NCI-H2227 (cell line): ENCODE results near the gene FXYD1.
"Not testable (repeated sequence)": the region's sequence is repeated elsewhere in the genome, so short reads cannot be mapped to it uniquely, and the experiment has no call there.

Source experiments
- DNase-seq: peaks from one replicate; lab custom pipeline; 2025; ENCODE audit not compliant: unreplicated experiment; lab: John Stamatoyannopoulos, UW

FXYD1 gene

DNA sequence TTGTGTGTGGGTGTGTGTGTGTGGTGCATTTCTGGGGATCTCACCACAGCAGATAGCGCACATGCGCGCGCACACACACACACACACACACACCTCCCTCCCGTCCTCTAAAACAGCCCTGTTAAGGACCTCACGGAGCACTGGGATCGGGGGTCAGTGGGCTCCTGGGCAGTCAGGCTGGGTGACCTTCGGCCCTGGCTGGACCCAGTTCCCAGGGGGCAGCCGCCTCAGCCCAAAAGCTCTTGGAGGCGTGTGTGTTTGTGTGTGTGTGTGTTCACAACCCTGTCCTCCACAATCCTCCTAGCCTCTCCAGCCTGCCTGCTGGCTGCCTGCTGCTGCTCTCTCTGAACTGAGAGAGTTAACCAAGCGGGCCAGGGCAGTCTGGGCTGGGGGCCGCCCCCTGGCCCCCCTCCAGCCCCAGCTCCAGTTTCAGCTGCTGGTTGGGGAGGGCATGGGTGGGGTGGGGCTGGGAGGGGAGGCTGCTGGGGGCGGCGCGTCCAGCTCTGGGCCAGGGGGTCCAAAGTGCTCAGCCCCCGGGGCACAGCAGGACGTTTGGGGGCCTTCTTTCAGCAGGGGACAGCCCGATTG lies at the start of gene FXYD1:
TSS of gene FXYD1 (plus strand) at position 520 of the 588 bp plus-strand sequence. CDS start 1,256 bp downstream, outside the sequence.
- no peak for DNase-seq

DNA sequence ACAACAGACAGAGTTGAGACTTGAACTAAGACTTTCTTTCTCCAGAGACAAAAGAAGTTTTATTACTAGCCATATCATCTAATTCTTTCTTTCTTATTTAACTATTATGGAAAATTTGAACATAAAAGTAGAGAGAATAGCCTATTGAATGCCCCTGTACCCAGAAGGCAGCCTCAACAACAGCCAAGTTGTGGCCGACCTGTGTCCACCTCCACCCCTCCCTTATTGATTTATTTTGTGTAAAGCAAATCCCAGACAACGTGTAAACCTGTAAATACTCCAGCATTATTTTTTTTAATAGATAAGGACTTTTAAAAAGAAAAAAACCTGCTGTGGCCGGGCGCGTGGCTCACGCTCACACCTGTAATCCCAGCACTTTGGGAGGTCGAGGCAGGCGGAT lies 49.1 kb upstream of the FXYD1 start:
- no peak for DNase-seq

DNA sequence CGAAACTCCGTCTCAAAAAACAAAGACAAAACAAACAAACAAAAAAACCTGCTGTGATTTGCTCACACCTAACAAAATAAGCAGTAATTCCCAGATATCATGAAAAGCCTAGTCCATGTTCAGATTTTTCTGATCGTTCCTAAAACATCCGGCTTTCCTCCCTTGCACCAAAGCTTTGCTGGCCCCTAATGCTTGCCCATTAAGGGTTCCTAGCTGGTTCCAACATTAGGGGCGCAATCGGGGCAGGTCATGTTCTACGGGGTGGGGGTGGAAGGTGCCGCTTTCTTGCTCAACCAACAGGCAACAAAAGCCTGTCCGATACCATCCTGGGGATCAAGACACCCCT lies 48.5 kb upstream of the FXYD1 start:
- DNase-seq = no peak

DNA sequence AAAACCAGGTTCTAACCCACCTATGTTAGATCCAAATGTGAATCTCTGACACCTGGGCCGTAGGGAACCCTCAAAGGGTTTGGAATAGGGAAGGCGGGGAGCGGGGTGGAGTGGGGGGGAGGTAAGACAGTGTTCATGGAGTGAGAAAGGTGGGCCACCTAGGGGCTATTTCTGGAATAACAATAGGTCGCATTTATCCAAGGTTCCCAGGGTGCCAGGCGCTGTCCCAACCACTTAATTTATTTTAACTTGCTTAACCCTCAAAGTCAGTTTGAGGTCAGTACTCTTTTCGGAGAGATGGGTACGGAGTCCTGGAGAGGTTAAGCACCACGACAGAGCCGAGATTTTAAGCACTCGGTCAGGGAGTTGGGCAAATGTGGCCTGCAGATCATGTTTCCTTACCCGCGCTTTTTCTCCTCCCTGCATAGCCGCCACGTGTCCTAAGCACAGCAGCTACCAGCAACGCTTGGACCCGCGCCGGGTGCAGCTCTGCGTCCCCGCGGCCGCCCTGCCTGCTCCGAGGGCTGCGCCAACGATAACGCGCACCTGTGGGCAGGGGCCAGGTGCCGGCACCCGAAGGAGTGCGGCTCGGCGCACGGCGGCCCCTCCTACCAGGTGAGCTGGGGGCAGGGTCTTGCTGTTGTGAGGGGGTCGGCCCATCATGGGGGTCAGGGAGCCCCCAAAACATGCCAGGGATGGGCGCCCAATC lies 48.0 kb upstream of the FXYD1 start:
- DNase-seq = peak; percentile 83

DNA sequence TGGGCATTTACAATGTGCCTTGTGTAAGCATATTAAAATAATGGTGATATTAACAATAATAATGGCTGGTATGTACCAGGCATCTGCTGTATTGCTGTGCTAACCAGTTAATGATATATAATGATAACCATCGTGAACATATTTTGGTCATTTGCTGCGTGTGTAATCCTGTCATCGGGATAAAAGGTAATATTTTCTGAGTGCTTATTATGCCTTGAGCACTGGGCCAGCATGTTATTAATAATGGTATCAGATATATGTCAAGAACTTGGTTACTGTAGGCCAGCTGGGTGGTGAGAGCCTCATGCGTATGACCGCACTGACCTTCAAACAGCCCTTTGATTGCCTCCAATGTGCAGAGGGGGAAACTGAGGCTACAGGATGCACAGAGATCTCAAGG lies 45.2 kb upstream of the FXYD1 start:
- peak; percentile 57 for DNase-seq

DNA sequence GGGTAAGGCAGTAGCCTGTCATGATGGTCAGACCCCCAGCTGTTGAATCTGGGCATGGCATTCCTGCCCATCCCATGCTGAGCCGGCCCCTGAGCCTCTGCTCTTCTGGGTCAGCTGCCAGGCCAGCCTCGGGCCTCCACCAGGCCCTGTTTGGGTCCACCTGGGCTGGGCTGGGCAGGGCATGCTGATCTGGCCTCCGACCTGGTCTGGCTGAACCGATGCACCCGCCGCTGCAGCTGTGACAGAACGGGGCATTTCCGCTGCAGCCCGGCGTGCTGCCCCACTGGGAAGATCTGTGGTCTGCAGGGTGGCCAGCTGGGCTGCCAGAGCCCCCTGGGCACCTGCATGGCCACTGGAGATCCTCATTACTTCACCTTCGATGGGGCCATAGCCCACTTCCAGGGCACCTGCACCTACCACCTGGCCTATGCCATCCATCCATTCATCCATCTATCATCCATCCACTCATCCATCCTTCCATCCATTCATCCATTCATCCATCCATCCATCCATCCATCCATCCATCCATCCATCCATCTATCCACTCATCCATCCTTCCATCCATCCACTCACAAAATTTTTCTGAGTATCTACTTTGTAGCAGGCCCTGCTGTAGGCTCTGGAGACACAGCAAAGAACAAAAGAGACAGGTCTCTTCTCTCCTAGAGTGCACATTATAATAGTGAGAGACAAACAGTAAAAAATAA lies 44.5 kb upstream of the FXYD1 start:
- no peak for DNase-seq

DNA sequence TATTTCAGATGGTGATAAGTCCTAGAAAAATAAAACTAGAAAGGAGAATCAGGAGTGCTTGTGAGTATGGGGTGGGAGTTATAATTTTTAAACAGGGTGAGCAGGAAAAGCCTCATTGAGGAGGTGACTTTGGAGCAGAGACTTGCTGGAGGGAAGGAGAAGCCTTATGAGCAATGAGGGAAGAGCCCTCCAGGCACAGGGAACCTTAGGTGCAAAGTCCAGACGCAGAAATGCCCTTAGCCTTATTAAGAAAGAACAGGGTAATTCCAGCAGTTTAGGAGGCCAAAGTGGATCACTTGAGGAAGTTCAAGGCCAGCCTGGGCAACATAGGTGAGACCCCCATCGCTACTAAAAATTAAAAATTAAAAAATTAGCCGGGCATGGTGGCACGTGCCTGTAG lies 44.0 kb upstream of the FXYD1 start:
- DNase-seq = no peak

DNA sequence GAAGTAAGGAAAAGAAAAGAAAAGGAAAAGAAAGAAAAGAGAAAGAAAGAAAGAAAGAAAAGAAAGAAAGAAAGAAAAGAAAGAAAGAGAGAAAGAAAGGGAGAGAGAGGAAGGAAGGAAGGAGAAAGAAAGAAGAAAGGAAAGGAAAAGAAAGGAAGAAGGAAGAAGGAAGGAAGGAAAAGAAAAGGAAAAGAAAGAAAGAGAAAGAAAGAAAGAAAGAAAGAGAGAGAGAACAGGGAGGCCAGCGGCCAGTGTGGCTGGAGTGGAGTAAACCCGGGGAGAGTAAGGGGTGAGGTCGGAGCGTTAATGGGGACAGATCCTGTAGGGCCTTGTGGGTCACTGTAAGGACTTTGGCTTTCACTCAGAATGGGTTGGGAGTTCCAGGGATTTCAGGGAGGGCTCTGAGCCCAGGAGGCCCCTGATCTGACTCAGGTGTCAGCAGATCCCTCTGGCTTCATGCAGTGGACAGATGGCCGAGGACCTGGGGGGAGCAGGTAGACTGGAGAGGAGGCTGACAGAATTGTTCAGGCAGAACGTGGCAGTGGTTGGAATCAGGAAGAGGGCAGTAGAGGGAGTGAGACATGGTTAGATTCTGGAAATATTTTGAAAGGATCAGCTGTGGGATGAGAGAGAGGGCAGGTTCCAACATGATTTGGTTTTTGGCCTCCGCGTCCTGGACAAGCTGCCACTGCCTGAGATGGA lies 42.8 kb upstream of the FXYD1 start:
- no peak for DNase-seq

DNA sequence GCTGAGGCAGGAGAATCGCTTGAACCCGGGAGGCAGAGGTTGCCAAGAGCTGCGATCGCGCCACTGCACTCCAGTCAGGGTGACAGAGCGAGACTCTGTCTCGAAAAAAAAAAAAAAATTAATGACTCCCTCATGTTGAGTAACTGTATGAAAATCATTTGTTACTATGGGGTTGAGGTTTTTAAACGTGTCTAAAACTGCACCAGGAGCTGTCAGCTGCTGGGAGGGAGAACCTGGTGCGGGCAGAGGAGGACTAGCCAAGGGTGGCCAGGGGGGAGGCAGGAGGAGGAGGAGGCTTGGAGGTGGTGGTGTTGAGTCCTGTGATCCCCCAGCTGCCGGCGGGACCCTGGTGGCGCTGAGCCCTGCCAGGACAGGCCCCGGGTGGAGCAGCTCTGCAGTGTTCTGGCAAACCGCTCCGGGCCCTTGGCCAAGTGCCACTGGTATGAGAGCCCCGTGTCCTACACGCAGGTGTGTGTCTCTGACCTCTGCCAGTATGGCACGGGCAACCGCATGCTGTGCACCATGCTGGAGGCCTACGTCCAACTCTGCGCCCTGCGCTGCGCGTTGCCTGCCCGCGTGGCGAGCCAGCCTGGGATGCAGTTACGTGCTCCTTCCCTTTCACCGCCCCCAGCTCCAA lies 40.1 kb upstream of the FXYD1 start:
- no peak for DNase-seq

DNA sequence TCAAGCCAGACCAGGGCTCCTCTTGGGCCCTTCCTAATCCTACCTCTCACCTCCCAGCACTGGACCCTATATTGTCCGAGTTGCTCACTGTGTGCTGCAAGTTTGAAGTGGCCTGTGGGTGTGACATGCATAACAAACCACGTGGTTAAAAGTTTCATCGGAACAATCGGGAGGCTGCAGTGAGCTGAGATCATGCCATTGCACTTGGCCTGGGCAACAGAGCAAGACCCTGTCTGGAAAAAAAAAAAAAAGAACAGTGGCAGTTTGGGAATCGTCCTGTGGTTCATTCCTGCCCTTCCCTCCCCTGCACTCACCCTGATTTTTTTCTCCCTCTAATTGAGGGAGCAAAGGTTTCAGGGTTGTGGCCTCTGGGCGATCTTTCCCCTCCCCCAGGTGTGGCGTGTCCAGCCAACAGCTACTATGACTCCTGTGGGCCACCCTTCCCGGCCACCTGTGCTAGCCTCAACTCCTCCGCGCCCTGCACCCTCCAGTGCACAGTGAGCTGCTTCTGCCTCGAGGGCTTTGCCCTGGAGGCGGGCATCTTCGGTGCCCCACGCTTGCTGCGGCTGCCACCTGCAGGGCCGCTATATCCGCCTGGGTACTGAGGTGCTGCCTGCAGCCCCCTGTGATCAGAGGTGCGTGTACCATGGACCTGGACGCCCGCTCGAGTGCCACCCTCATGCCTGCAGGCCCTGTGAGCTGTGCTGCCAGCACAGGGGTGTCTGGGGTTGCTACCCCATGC lies 39.3 kb upstream of the FXYD1 start:
- DNase-seq = no peak

DNA sequence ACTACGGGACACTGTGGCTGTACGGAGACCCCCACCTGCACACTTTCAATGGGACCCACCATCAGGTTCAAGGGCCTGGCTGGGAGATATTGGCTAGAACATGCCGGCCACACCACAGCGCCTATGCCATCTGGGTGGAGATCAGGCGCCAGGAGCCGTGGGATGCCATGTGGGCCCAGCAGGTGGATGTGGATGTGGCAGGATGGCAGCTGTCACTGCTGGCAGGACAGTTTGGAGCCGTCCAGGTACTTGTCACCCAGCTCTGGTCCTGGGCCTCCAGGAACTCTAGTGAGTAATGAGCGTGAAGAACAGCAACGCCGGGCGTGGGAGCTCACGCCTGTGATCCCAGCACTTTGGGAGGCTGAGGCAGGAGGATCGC lies 38.7 kb upstream of the FXYD1 start:
- no peak for DNase-seq

DNA sequence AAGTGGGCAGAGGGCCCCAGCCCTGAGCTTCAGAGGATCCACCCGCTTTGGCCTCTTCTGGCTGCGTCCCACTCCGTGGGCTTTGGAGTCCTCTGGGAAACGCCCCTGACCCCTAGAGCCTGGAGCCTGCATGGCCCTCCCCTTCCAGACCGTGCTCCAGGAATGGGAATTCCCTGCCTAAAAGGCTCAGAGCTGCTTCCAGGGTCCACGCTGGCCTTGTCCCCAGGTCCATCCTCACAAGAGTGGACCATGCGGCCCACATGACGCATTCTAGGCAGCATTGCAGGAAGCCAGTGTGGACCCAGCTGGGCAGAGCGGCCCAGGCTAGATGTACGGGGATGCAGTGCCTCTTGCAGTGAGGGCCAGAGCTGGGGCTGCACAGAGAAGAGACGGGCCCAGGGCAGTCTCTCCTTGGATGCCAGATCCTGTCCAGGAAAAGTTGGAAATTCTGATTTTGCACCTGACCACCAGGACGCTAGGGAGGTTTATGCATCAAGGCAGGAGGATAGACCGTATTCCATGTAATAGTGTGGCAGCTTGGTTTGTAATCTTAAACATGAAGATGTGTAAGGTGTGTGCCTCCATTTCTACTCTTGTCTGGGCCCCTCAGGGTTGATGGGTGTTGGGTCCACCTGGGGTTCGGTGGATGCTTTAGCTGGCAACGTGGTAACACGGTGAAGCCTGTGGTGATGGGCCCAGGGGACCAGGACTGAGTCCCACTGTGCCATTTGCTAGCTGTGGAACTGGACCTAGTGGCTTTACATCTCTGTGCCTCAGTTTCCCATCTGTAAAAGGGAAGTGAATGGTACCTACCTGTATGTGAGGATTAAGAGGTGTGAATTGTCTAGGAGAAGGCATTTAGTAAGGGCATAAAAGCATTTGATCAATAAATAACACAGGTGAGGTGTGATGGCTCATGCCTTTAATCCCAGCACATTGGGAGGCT lies 37.8 kb upstream of the FXYD1 start:
- DNase-seq = no peak

DNA sequence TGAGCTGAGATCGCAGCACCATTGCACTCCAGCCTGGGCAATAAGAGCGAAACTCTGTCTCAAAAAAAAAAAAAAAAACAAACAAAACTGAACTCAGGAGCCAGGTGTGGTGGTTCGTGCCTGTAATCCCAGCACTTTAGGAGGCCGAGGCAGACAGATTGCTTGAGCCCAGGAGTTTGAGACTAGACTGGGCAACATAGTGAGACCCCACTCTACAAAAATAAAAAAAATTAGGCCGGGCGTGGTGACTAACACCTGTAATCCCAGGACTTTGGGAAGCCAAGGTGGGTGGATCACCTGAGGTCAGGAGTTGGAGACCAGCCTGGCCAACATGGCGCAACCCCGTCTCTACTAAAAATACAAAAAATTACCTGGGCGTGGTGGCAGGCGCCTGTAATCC lies 36.7 kb upstream of the FXYD1 start:
- DNase-seq = not testable (repeated sequence)

DNA sequence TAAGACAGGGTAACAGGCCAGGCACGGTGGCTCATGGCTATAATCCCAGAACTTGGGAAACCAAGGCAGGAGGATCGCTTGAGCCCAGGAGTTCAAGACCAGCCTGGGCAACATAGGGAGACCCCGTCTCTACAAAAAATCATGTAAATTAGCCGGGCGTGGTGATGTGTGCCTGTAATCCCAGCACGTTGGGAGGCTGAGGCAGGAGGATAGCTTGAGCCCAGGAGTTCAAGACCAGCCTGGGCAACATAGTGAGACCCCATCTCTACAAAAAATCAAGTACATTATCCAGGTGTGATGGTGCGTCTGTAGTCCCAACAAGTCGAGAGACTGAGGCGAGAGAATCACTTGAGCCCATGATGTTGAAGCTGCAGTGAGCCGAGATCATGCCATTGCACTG lies 35.0 kb upstream of the FXYD1 start:
- not testable (repeated sequence) for DNase-seq

DNA sequence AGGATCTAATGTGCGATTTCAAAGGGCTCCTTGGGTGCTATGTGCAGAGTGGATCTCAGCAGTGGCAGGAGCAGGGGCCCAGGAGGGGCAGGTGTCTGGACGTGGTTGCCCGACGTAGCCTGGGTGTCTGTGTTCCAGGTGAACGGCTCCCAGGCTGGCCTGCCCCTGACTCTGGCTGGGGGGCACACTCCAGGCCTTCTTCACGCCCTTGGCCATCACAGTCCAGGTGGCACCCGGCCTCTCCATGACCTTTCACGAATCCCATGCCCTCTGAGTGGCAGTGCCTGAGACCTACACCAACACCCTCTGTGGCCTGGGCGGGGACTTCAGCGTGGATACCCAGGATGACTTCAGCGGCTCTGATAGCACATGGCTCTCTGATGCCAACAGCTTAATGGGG lies 34.3 kb upstream of the FXYD1 start:
- no peak for DNase-seq

DNA sequence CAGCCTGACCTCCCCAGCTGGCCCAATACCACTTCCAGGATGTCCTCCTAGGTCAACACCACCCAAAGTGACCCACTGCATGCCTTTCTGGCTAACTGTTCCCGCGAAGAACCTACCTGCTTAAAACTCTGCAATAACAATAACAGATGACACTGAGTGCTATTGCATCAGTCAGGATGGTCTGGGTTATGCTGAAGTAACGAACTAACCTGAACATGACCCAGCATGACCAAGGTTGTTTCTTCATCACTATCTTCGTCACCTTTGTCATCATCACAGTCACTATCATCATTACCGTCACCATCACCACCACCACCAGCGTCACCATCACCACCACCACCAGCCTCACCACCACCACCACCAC lies 33.6 kb upstream of the FXYD1 start:
- no peak for DNase-seq

DNA sequence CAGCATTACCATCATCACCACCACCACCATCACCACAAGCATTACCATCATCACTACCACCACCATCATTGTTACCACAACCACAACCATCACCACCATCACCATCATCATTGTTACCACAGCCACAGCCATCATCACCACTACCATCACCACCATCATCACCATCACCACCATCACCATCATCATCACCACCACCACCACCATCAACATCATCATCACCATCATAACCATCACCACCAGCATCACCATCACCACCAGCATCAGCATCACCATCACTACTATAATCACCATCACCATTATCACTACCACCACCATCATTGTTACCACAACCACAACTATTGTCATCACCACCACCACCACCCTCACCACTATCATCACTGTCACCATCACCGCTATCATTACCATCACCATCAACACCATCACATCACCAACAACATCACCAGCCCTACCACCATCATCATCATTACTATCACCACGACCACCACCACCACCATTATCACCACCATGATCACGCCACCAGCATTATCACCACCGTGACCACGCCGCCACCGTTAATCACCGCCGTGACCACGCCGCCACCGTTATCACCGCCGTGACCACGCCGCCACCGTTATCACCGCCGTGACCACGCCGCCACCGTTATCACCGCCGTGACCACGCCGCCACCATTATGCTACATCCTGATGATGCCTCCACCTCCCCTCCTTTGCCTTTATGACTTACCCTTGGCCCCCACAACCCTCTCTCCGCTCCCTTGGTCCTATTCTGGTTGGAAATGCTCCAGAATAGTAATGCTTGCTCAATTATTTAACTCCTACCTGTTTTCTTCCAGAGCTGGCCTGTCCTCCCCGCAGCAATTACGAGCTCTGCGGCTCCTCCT lies 33.0 kb upstream of the FXYD1 start:
- DNase-seq = no peak

DNA sequence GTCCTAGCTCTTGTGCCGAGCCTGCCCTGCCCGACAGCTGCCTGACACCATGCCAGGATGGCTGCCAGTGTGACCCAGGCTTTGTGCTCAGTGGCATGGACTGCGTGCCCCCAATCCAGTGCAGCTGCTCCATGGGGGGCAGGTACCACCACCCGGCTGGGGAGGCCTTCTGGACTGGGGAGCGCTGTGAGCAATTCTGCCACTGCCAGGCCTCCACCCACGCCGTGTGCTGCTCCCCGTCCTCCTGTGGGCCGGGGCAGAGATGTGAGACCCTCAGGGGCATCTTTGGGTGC lies 32.4 kb upstream of the FXYD1 start:
- no peak for DNase-seq
